Amygdala (tissue), 56 donors: ENCODE data around the gene CA10.

Experiments
- DNase-seq, 56 donors: peaks; one replicate each; lab custom pipeline; 2025; lab: John Stamatoyannopoulos, UW

The CA10 gene

DNA sequence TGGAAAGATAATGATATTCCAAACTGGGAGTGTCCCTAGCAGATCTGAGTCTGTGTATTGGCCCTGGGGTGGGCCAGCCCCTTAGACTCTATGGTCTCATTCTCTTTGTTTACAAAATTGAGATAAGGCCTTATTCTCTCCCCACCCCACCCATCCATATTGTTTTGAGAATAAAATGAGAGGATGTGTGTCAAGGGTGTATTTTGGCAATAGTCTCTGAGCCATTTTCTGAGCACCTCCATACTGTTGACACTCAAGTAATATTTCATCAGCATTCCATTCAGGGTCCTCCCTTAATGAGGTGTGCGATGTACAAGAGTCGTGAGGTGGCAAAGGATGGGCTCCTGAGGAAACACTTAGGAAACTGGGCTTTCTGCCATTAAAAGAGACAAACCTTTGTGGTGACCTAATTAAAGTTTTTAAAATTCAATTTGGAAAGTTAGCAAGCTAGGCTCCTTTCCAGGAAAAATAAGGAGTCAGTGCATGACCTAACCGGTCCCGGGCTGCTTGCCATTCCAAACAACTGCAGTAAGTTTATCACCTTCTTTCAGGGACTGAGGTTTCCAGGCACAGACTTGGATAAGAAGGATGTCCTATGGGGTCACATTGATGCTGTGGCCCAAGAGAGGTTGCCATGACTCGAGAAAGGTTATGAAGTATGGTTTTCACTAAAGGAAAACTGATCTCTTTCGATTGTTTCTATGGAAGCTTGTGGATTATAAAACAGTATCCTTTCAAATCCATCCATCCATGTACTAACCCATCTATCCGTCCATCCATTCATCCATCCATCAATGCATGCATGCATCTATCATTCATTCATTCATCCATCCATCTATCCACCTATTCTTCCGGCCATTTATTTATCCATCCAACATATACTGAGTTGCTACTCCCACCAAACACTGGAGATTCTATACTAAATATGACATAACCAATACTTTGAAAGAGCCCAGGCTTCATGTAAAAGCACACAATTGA is 454.9 kb downstream of the CA10 start:
- no peak for DNase-seq

DNA sequence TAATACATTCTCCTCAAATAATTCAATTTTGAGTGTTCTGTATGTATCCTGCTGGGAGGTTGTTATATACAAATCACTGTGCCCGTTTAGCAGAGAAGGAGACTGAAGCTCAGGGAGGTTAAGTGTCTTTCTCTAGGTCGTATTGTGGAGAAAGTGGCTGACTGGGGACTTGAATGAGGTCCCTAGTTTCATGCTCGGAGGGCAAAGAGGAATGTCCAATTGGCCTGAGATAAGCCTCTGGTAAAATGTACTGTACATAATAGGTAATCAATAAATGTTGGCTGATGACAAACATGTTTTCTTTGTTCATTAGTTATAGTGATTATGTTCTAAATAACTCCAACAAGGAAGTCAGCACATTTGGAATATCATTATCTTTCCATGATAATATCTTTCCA is 455.6 kb downstream of the CA10 start:
- no peak for DNase-seq

GRCh38 chr17:51701501-51701900 is 457.0 kb downstream of the CA10 start:
- no peak for DNase-seq

DNA sequence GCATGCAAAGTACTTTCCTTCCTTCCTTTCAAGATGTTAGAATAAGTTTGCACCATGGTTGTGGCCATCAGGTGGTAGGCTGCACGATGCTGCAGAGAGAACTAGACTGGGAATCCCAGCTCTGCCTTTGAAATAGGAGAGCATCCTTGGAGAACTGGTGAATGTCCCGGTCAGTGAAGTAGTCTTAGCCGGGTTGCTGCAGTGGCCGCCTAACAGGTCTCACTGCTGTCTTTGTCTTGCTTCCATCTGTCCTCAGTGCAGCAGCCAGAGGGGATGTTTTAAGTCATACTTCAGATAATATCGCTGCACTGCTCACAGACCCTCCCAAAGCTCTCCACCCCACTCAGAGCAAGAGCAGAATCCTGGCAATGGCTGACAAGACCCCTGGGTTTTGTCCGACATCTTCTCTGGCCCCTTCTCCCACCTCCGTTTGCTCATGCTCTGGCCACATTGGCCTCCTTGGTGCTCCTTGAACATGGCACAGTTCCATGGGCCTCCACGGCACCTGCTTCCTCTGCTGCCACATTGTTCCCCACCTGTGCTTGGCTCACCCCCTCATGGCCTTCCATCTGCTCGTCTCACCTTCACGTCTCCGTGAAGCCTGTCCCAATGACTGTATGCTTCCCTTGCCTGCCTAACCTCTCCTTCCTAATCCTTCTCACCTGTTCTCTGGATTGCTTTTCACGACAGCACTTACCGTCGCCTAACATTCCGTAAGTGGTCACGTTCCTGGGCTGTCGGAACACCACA is 458.3 kb downstream of the CA10 start:
- no peak for DNase-seq

DNA sequence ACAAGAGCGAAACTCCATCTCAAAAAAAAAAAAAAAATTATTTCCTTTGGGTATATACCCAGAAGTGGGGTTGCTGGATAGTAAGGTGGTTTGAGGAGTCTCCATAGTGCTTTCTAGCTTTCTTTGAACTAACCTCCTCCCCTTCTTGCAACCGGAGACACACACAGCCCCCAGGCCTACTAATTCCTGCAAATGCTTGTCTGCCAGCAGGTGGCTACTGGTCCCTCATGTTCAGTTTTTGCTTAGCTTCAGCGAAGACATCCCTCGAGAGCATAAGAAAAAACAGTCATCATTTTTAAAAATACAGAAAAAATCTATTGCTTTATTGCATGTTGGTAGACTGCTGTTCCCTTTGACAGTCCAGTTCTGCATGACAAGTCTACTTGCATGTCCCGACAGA is 459.2 kb downstream of the CA10 start:
- no peak for DNase-seq

DNA sequence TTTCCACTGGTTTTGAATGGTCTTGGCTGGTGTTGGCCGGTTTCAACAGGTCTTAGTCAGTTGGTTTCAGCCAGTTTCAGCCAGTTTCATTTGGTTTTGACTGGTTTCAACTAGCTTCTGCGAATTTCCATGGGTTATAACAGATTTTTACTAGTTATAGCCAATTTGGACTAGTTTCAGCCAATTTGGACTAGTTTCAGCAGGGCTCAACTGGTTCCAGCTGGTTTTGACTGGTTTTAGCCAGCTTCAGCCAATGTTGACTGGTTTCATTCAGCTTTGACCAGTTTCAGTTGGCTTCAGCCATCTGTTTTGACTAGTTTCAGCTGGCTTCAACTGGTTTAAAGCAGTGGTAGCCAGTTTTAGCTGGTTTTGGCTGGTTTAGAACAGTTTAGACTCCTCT is 465.6 kb downstream of the CA10 start:
- DNase-seq = no peak

DNA sequence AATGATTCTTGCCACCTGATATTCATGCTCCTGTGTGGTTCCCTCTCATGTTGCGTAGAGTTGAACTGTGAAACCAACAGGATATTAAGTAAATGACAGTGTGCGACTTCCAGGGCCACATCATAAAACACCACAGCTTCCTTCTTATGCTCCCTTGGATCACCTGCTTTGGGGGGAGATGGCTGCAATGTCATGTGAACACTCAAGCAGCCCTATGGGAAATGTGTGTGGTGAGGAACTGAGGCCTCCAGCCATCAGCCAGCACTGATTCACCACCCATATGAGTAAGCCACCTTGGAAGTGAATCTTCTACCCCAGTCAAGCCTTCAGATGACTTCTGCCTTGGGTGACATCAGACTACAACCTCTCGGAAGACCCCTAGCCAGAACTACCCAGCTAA is 470.6 kb downstream of the CA10 start:
- no peak for DNase-seq

- no peak for DNase-seq
Measured at GRCh38 chr17:51685287-51685909, 473.1 kb downstream of the CA10 start.

DNA sequence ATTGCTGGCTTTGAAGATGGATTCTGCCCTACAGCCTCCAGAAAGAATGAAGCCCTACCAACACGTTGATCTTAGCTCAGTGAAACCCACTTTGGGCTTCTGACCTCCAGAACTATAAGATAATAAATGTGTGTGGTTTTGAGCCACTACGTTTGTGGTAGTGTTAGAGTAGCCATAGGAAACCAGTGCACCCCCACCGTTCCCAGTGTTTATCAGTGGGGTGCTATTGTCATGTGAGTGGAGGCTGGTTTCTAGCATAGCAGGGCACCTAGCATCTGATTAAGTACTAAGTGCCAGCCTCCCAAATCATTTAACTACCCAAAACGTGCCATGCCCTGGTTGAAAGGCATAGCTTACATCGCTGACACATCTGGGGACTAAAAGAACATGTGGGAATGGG is 474.3 kb downstream of the CA10 start:
- DNase-seq = no peak

DNA sequence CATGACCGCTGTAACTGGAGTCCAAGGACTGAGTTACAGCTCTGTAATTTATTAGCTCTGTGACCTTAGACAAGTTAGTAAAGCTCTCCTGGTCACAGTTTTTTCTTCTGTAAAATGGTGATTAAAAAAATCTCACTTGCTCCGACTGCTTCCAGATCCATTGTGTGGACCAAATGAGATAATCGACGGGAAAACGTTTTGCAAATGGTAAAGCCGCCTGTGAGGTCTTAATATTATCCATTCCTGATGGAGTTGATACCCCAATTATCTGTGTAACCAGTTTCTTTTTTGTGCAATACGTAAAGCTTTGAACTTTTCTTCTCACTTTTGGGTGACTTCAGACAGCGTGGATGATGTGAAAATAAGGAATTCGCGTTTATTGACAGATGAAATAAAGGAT is 475.2 kb downstream of the CA10 start:
- DNase-seq = no peak

GRCh38 chr17:51682115-51682514 is 476.4 kb downstream of the CA10 start:
- no peak for DNase-seq

GRCh38 chr17:51677875-51678274 is 480.6 kb downstream of the CA10 start:
- DNase-seq = no peak

DNA sequence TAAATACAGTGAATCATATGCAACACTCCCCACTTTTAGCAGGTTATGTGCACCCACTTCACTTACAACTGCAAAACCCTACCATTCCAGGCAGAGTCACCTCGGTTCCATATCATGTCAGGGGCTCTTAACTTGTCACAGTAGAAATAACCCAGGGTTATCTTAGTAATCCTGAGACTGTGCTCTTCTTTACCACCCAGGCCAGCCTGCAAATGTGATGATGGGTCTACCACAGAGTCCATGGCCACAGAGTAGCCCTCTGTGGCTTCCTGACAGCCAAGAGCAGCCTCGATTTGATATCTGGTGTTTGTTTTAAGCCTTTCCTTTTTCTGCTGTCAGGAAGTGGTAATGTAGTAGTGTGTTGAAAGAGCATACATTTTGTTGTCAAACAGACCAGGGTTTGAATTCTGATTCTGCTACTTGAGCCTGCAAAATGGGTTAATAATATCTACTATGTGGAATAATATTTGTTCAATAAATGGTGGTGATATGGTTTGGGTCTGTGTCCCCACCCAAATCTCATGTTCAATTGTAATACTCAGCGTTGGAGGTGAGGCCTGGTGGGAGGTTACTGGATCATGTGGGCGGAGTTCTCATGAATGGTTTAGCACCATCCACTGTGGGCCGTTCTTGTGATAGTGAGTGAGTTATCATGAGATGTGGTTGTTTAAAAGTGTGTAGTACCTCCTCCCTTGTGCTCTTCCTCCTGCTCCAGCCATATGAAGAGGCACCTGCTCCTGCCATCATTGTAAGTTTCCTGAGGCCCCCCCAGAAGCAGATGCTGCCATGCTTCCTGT is 481.6 kb downstream of the CA10 start:
- no peak for DNase-seq

- DNase-seq = no peak
Measured at GRCh38 chr17:51674579-51675255, 483.8 kb downstream of the CA10 start.

DNA sequence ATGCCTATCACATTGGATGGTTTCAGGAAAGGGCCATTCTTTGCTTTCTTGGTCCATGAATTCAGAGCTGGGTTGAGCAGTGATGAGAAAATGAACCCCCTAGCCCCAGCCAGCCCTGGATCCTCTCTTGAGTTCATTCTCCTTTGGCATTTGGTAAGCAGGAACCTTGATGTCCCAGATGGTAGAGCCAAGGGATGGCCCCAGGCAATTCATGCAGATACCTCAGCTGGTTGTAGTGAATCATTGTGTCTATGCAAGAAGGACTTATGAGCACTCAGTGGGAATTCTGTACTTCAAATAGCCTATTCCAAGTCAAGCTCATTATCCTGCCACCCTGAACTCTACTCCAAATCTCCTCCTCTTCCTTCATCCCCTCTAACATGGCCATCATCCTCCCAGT is 485.4 kb downstream of the CA10 start:
- DNase-seq = no peak

- no peak for DNase-seq
Measured at GRCh38 chr17:51672065-51672464, 486.4 kb downstream of the CA10 start.

GRCh38 chr17:51670899-51671298 is 487.6 kb downstream of the CA10 start:
- no peak for DNase-seq

DNA sequence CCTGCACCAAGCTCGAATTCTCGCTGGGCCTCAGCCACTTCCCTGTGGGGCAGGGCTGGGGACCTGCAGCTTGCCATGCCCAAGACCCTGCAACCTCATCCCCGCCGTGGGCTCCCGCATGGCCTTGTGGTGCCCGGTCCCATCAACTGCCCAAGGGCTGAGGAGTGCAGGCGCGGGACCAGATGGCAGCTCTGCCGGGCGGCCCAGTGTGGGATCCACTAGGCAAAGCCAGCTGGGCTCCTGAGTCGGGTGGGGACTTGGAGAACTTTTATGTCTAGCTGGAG is 489.6 kb downstream of the CA10 start:
- DNase-seq = no peak

- DNase-seq = no peak
Measured at GRCh38 chr17:51668155-51668962, 490.2 kb downstream of the CA10 start.
